ENCODE data around the gene ARHGAP24. TPM values are rescaled to one million over a fixed set of nuclear protein-coding genes. Genes with fewer than 3 reads are reported as not detected.

The ARHGAP24 gene
- total and polyA plus RNA-seq, 2 experiments from 2014 or later = 19.5 to 29.6 TPM

DNA sequence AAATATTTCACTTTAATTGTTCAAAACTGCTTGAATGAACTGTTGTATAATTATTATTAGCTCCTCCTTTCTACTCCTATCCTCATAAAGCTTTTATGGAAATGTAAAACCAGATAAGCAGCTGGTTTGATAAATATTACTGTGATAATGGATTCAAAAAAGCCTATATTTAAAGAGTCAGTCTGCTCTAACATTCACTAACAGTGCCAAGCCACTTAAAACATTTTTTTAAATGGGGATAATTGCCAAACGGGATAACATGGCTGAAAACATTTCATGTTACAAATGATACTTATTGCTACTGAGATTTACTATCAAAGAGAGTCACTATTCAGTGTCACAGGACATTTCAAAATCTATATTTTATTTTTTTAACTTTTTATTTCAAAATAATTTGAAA, 17.4 kb downstream of the ARHGAP24 start:
- Histone ChIP-seq H3K4me3 (no peak overlapping the region), H3K4me1 (ENCODE audit: insufficient read depth) (no peaks in the 10 kb centered on the region), H3K36me3 (replicated peaks; ENCODE audit: insufficient read depth, low read depth) (no peaks in the 10 kb centered on the region), H2AFZ (no peak overlapping the region), H3K27me3 (no peaks in the 10 kb centered on the region), H4K20me1 (ENCODE audit: insufficient read depth, poor library complexity, severe bottlenecking) (no peaks in the 10 kb centered on the region), H3K4me2 (no peak overlapping the region), H3K79me2 (peaks cover 16% of the 10 kb centered on the region), H3K9me2 (replicated peaks; ENCODE audit: insufficient read depth) (no peaks in the 10 kb centered on the region), H3K27ac (no peak overlapping the region), H3K9me3 (ENCODE audit: low read depth) (no peaks in the 10 kb centered on the region)
- 59% methylated on average over 1 of the region's 1 CpG for WGBS (ENCODE audit: low lambda C conversion rate, missing lambda C conversion rate)
- DNase-seq (ENCODE audit: low spot score) = no peak
- TF ChIP-seq EZH2phosphoT487 (IDR thresholded peaks at IDR 0.05; ENCODE audit: low read depth, severe bottlenecking, unreplicated experiment) = no peak
- TF ChIP-seq, protein P1, sequence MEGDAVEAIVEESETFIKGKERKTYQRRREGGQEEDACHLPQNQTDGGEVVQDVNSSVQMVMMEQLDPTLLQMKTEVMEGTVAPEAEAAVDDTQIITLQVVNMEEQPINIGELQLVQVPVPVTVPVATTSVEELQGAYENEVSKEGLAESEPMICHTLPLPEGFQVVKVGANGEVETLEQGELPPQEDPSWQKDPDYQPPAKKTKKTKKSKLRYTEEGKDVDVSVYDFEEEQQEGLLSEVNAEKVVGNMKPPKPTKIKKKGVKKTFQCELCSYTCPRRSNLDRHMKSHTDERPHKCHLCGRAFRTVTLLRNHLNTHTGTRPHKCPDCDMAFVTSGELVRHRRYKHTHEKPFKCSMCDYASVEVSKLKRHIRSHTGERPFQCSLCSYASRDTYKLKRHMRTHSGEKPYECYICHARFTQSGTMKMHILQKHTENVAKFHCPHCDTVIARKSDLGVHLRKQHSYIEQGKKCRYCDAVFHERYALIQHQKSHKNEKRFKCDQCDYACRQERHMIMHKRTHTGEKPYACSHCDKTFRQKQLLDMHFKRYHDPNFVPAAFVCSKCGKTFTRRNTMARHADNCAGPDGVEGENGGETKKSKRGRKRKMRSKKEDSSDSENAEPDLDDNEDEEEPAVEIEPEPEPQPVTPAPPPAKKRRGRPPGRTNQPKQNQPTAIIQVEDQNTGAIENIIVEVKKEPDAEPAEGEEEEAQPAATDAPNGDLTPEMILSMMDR (IDR thresholded peaks at IDR 0.05; ENCODE audit: poor library complexity) = no peak
- no peak for TF ChIP-seq EZH2 (IDR thresholded peaks at IDR 0.05; ENCODE audit: borderline replicate concordance)

DNA sequence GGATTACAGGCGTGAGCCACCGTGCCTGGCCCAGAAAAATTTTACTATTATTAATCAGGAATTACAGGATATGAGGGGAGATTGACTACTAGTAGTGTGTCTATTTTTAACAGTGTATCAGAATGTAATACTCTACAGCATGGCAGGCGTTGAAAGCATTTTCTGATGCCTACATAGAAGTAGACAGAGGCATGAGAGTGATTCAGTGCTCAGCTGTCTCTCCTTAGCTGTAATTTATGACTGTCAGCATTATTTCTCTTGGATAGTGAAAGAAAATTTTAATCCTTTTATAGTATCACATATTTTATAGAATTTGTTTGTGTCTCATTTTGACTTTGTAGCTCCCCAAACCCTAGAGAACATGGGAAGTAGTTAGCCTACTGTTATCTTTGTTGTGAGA, 20.7 kb downstream of the ARHGAP24 start:
- Histone ChIP-seq H3K27me3 (no peaks in the 10 kb centered on the region), H2AFZ (no peak overlapping the region), H3K27ac (peak overlapping the region; percentile 13), H4K20me1 (ENCODE audit: insufficient read depth, poor library complexity, severe bottlenecking) (no peaks in the 10 kb centered on the region), H3K4me3 (no peak overlapping the region), H3K4me2 (peak overlapping the region; percentile 50), H3K4me1 (ENCODE audit: insufficient read depth) (no peaks in the 10 kb centered on the region), H3K9me2 (replicated peaks; ENCODE audit: insufficient read depth) (no peaks in the 10 kb centered on the region), H3K79me2 (peaks cover 7% of the 10 kb centered on the region), H3K36me3 (replicated peaks; ENCODE audit: insufficient read depth, low read depth) (no peaks in the 10 kb centered on the region), H3K9me3 (ENCODE audit: low read depth) (no peaks in the 10 kb centered on the region)
- WGBS (ENCODE audit: low lambda C conversion rate, missing lambda C conversion rate) = 92% methylated on average over 3 of the region's 3 CpGs
- TF ChIP-seq EZH2 (IDR thresholded peaks at IDR 0.05; ENCODE audit: borderline replicate concordance) = no peak
- TF ChIP-seq EZH2phosphoT487 (IDR thresholded peaks at IDR 0.05; ENCODE audit: low read depth, severe bottlenecking, unreplicated experiment) = no peak
- TF ChIP-seq, protein P1 (IDR thresholded peaks at IDR 0.05; ENCODE audit: poor library complexity) = no peak
- DNase-seq (ENCODE audit: low spot score) = no peak

GRCh38 chr4:85496126-85496849, 21.3 kb downstream of the ARHGAP24 start:
- Histone ChIP-seq H3K9me3 (ENCODE audit: low read depth) (no peaks in the 10 kb centered on the region), H3K79me2 (peaks cover 5% of the 10 kb centered on the region), H3K9me2 (replicated peaks; ENCODE audit: insufficient read depth) (no peaks in the 10 kb centered on the region), H3K27ac (peak overlapping the region; percentile 27), H3K4me1 (ENCODE audit: insufficient read depth) (no peaks in the 10 kb centered on the region), H3K36me3 (replicated peaks; ENCODE audit: insufficient read depth, low read depth) (no peaks in the 10 kb centered on the region), H3K4me2 (peak overlapping the region; percentile 50), H4K20me1 (ENCODE audit: insufficient read depth, poor library complexity, severe bottlenecking) (no peaks in the 10 kb centered on the region), H3K27me3 (no peaks in the 10 kb centered on the region), H3K4me3 (no peak overlapping the region), H2AFZ (no peak overlapping the region)
- WGBS (ENCODE audit: low lambda C conversion rate, missing lambda C conversion rate) = 70% methylated on average over 8 of the region's 8 CpGs
- DNase-seq (ENCODE audit: low spot score) = no peak
- TF ChIP-seq, protein P1 (IDR thresholded peaks at IDR 0.05; ENCODE audit: poor library complexity) = no peak
- TF ChIP-seq EZH2 (IDR thresholded peaks at IDR 0.05; ENCODE audit: borderline replicate concordance) (no peak), EZH2phosphoT487 (IDR thresholded peaks at IDR 0.05; ENCODE audit: low read depth, severe bottlenecking, unreplicated experiment) (no peak)
